GM12878 (cell line): ENCODE results near the gene METTL15. TPM values are rescaled to one million over a fixed set of nuclear protein-coding genes. Genes with fewer than 3 reads are reported as not detected.

Experiments
- BACH1 ChIP-seq: fragments of 450-650 bp; IDR thresholded peaks from 2 replicates; pipeline ENCODE4 v1.6.1; 2017; ENCODE audit warnings: mild to moderate bottlenecking, borderline replicate concordance
- CEBPB ChIP-seq, 2 experiments: fragments of 150-350 bp in 1 of 2; IDR thresholded peaks; 2 replicates each; pipeline ENCODE4 v1.6.1; 2012 to 2014; ENCODE audit warnings: low read depth in 2 of 2, low read length in 2 of 2, borderline replicate concordance in 1 of 2, inconsistent platforms in 1 of 2
- IRF4 ChIP-seq: IDR thresholded peaks from 2 replicates; pipeline ENCODE4 v1.6.1; 2011; ENCODE audit warnings: low read depth, low read length
- MEF2A ChIP-seq: IDR thresholded peaks from 2 replicates; pipeline ENCODE4 v1.6.1; 2011; ENCODE audit warnings: low read depth, mild to moderate bottlenecking, low read length, moderate library complexity; ENCODE audit not compliant: insufficient read depth
- MYB ChIP-seq: fragments of 150-350 bp; IDR thresholded peaks from 2 replicates; pipeline ENCODE4 v1.6.1; 2014; ENCODE audit warnings: mild to moderate bottlenecking, low read depth, low read length, borderline replicate concordance
- MYC ChIP-seq: IDR thresholded peaks from 2 replicates; pipeline ENCODE4 v1.6.1; 2011; ENCODE audit warnings: mild to moderate bottlenecking, low read length, moderate library complexity, inconsistent platforms; ENCODE audit not compliant: insufficient read depth, insufficient replicate concordance, insufficient read length, severe bottlenecking
- NR2C2 ChIP-seq: IDR thresholded peaks from 2 replicates; pipeline ENCODE4 v1.6.1; 2011; ENCODE audit warnings: borderline replicate concordance, low read depth; ENCODE audit not compliant: control insufficient read depth, insufficient read length
- NR2F1 ChIP-seq: fragments of 450-650 bp; conservative IDR thresholded peaks from 2 replicates; pipeline ENCODE4 v1.6.1; 2017; ENCODE audit warnings: mild to moderate bottlenecking
- TCF7 ChIP-seq: IDR thresholded peaks from 2 replicates; pipeline ENCODE4 v1.6.1; 2014; ENCODE audit warnings: antibody characterized with exemption, borderline replicate concordance
- YBX1 ChIP-seq: fragments of 450-650 bp; IDR thresholded peaks from 2 replicates; pipeline ENCODE4 v1.6.1; 2016; ENCODE audit warnings: antibody characterized with exemption
- YY1 ChIP-seq: IDR thresholded peaks from 2 replicates; pipeline ENCODE4 v1.6.1; 2011; ENCODE audit warnings: low read depth, mild to moderate bottlenecking, low read length
- ZNF274 ChIP-seq: IDR thresholded peaks from one replicate; pipeline ENCODE4 v1.8.0; 2011; ENCODE audit not compliant: insufficient read length, insufficient read depth
- polyA plus RNA-seq, 11 experiments: library from polyadenylated mRNA; depleted of rRNA in 4 of 11; unstranded in 6 of 11; stranded (reverse) in 5 of 11; fragments of >200 nt; fragmentation: Nextera tagmentation in 4 of 11; fragmentation: Illumina TruSeq in 1 of 11; extraction: Ambion mirVana in 4 of 11; extraction: Trizol in 1 of 11; gene quantifications; 1 replicate in 1 of 11; 2 replicates in 10 of 11; pipeline versions ENCODE4 v1.2.1 to v1.2.3, GENCODE V29; 2011 to 2016; ENCODE audit warnings: inconsistent platforms in 2 of 11, missing spikeins in 2 of 11, low read depth in 1 of 11
- total RNA-seq, 4 experiments: library from RNA; depleted of rRNA in 3 of 4; stranded (reverse); fragments of >200 nt in 3 of 4; fragmentation: Illumina TruSeq in 1 of 4; extraction: Trizol in 1 of 4; gene quantifications; 2 replicates each; pipeline versions ENCODE4 v1.2.1 to v1.2.3, GENCODE V29; 2013 to 2021
- TF ChIP-seq, protein P1 (sequence below): fragments of 450-650 bp; IDR thresholded peaks from 2 replicates; pipeline ENCODE4 v1.6.1; 2017; ENCODE audit warnings: mild to moderate bottlenecking, low read depth, inconsistent platforms; ENCODE audit not compliant: poor library complexity, severe bottlenecking
- TF ChIP-seq, protein P2 (sequence below): fragments of 450-650 bp; formaldehyde crosslinking; IDR thresholded peaks from 2 replicates; pipeline ENCODE4 v1.4.0; 2020; ENCODE audit warnings: mild to moderate bottlenecking, moderate library complexity
- TF ChIP-seq, protein P3 (sequence below): IDR thresholded peaks from 2 replicates; pipeline ENCODE4 v1.6.1; 2011; ENCODE audit warnings: low read depth, mild to moderate bottlenecking, low read length, moderate library complexity, borderline replicate concordance; ENCODE audit errors: extremely low read depth
- TF ChIP-seq, protein P4 (sequence below): fragments of 450-650 bp; IDR thresholded peaks from 2 replicates; pipeline ENCODE4 v1.6.1; 2017; ENCODE audit warnings: antibody characterized with exemption, mild to moderate bottlenecking, moderate library complexity
- TF ChIP-seq, protein P5 (sequence below): fragments of 450-650 bp; IDR thresholded peaks from 2 replicates; pipeline ENCODE4 v1.6.1; 2017; ENCODE audit warnings: mild to moderate bottlenecking

Gene METTL15
- total and polyA plus RNA-seq, 10 of the 15 experiments (the other 5 are each of a cell fraction or from before 2014, with no cell fraction given) = 7.9 to 16.9 (median 14.4) TPM

DNA sequence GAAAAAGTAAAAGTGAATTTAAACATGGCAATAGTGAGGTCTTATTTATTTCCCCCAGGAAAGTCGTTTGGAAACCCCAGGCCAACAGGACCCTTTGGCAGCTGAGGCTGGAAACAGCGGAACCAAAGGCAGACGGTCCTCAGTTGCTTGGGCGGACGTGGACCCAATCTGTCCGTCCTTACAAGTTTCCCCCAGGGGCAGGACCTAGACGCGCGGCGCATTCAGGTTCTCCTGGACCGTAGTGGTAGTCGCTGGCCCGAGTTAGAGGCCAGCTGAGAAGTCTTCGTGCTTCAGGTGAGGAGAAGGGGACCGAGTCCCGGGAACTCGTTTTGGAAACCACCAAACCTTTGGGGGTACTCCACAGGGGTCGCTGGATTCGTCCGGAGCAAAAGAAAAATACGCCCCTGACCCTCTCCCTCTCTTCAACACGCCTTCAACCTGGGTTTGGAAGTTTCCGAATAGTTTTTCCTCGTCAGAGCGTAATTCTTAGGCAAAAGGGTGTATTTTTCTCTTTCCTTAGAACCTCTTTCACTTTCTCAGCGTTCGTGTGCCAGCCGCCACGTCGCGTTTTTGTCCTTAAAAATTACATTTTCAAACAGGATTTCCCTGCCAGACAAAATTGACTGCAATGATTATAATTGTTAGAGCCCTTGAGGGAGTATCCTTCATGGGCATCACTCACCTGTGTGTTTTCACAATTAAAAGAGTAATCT, 2.1 kb downstream of the METTL15 start (continued):
- TF ChIP-seq, protein P1, sequence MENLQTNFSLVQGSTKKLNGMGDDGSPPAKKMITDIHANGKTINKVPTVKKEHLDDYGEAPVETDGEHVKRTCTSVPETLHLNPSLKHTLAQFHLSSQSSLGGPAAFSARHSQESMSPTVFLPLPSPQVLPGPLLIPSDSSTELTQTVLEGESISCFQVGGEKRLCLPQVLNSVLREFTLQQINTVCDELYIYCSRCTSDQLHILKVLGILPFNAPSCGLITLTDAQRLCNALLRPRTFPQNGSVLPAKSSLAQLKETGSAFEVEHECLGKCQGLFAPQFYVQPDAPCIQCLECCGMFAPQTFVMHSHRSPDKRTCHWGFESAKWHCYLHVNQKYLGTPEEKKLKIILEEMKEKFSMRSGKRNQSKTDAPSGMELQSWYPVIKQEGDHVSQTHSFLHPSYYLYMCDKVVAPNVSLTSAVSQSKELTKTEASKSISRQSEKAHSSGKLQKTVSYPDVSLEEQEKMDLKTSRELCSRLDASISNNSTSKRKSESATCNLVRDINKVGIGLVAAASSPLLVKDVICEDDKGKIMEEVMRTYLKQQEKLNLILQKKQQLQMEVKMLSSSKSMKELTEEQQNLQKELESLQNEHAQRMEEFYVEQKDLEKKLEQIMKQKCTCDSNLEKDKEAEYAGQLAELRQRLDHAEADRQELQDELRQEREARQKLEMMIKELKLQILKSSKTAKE = peak; percentile 43
- no peak for TF ChIP-seq MYB
- TF ChIP-seq IRF4 = peak; percentile 80
- TF ChIP-seq, protein P2, sequence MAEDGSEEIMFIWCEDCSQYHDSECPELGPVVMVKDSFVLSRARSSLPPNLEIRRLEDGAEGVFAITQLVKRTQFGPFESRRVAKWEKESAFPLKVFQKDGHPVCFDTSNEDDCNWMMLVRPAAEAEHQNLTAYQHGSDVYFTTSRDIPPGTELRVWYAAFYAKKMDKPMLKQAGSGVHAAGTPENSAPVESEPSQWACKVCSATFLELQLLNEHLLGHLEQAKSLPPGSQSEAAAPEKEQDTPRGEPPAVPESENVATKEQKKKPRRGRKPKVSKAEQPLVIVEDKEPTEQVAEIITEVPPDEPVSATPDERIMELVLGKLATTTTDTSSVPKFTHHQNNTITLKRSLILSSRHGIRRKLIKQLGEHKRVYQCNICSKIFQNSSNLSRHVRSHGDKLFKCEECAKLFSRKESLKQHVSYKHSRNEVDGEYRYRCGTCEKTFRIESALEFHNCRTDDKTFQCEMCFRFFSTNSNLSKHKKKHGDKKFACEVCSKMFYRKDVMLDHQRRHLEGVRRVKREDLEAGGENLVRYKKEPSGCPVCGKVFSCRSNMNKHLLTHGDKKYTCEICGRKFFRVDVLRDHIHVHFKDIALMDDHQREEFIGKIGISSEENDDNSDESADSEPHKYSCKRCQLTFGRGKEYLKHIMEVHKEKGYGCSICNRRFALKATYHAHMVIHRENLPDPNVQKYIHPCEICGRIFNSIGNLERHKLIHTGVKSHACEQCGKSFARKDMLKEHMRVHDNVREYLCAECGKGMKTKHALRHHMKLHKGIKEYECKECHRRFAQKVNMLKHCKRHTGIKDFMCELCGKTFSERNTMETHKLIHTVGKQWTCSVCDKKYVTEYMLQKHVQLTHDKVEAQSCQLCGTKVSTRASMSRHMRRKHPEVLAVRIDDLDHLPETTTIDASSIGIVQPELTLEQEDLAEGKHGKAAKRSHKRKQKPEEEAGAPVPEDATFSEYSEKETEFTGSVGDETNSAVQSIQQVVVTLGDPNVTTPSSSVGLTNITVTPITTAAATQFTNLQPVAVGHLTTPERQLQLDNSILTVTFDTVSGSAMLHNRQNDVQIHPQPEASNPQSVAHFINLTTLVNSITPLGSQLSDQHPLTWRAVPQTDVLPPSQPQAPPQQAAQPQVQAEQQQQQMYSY (CRISPR knock-in tag) = no peak
- TF ChIP-seq, protein P3, sequence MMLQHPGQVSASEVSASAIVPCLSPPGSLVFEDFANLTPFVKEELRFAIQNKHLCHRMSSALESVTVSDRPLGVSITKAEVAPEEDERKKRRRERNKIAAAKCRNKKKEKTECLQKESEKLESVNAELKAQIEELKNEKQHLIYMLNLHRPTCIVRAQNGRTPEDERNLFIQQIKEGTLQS = no peak
- TF ChIP-seq MYC = peak; percentile 48
- TF ChIP-seq TCF7 = peak; percentile 72
- peak; percentile 93 for TF ChIP-seq YY1
- TF ChIP-seq, protein P4, sequence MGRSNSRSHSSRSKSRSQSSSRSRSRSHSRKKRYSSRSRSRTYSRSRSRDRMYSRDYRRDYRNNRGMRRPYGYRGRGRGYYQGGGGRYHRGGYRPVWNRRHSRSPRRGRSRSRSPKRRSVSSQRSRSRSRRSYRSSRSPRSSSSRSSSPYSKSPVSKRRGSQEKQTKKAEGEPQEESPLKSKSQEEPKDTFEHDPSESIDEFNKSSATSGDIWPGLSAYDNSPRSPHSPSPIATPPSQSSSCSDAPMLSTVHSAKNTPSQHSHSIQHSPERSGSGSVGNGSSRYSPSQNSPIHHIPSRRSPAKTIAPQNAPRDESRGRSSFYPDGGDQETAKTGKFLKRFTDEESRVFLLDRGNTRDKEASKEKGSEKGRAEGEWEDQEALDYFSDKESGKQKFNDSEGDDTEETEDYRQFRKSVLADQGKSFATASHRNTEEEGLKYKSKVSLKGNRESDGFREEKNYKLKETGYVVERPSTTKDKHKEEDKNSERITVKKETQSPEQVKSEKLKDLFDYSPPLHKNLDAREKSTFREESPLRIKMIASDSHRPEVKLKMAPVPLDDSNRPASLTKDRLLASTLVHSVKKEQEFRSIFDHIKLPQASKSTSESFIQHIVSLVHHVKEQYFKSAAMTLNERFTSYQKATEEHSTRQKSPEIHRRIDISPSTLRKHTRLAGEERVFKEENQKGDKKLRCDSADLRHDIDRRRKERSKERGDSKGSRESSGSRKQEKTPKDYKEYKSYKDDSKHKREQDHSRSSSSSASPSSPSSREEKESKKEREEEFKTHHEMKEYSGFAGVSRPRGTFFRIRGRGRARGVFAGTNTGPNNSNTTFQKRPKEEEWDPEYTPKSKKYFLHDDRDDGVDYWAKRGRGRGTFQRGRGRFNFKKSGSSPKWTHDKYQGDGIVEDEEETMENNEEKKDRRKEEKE = no peak
- TF ChIP-seq BACH1 = no peak
- TF ChIP-seq ZNF274 = no peak
- no peak for TF ChIP-seq CEBPB (IDR thresholded peaks at IDR 0.05; ENCODE audit: borderline replicate concordance in 1 of 2, low read depth in 2 of 2, low read length in 2 of 2)
- TF ChIP-seq, protein P5, sequence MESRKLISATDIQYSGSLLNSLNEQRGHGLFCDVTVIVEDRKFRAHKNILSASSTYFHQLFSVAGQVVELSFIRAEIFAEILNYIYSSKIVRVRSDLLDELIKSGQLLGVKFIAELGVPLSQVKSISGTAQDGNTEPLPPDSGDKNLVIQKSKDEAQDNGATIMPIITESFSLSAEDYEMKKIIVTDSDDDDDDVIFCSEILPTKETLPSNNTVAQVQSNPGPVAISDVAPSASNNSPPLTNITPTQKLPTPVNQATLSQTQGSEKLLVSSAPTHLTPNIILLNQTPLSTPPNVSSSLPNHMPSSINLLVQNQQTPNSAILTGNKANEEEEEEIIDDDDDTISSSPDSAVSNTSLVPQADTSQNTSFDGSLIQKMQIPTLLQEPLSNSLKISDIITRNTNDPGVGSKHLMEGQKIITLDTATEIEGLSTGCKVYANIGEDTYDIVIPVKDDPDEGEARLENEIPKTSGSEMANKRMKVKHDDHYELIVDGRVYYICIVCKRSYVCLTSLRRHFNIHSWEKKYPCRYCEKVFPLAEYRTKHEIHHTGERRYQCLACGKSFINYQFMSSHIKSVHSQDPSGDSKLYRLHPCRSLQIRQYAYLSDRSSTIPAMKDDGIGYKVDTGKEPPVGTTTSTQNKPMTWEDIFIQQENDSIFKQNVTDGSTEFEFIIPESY = no peak
- peak; percentile 40; the same call in 1 of the 2 replicates for TF ChIP-seq NR2F1
- no peak for TF ChIP-seq YBX1
- no peak for TF ChIP-seq MEF2A
- no peak for TF ChIP-seq NR2C2
